GM12878 (cell line): ENCODE results near the gene LCAT. TPM values are rescaled to one million over a fixed set of nuclear protein-coding genes. Genes with fewer than 3 reads are reported as not detected.

Experiments used
- ATAC-seq: fragments of 200-7000 bp; cut with Tn5 transposase; 3 replicates; pipeline ENCODE4 v1.9.1; 2020; ENCODE audit warnings: mild to moderate bottlenecking, moderate library complexity
- BruUV-seq: library from RNA; stranded (reverse); fragments of 400-500 nt; replicated peaks from 2 replicates; lab custom pipeline; 2021; lab: Mats Ljungman, UMichigan
- CTCF ChIA-PET: fragments of 300-600 bp; sonication (Branson Sonifier 250); formaldehyde crosslinking; extraction: SDS; loops from one replicate; lab custom pipeline; 2021; ENCODE audit warnings: inconsistent platforms; lab: Yijun Ruan, JAX
- POLR2A ChIA-PET: fragments of 350-600 bp; formaldehyde crosslinking; extraction: SDS; loops from one replicate; lab custom pipeline; 2021; ENCODE audit warnings: inconsistent platforms; lab: Charles Lee
- RAD21 ChIA-PET: fragments of 300-600 bp; sonication (Branson Sonifier 250); formaldehyde crosslinking; loops from one replicate; lab custom pipeline; 2023; ENCODE audit warnings: antibody characterized with exemption; ENCODE audit not compliant: unreplicated experiment; lab: Charles Lee
- SMC1A ChIA-PET: fragments of 300-600 bp; sonication (Branson Sonifier 250); formaldehyde crosslinking; loops from one replicate; lab custom pipeline; 2023; ENCODE audit not compliant: unreplicated experiment, uncharacterized antibody; lab: Charles Lee
- DNase-seq: peaks from one replicate; pipeline ENCODE4 v3.0.0-alpha.2; 2011; ENCODE audit warnings: low read depth, low spot score
- FAIRE-seq: peaks from 3 replicates; lab custom pipeline; 2011; peaks lifted over from hg19 to GRCh38; lab: Jason Lieb, UNC
- H2AFZ ChIP-seq: 2 replicates; pipeline ENCODE4 v1.6.0; 2011; ENCODE audit warnings: low read depth, low read length, control low read depth; ENCODE audit not compliant: control insufficient read depth
- H3K27ac ChIP-seq: 2 replicates; pipeline ENCODE4 v1.5.1; 2011; ENCODE audit warnings: control low read depth; ENCODE audit not compliant: control insufficient read depth, insufficient read depth
- H3K27me3 ChIP-seq, 2 experiments: replicated peaks in 1 of 2; 2 replicates each; pipeline versions ENCODE4 v1.6.0 to v1.6.1; 2011; ENCODE audit warnings: low read length in 1 of 2; ENCODE audit not compliant: control insufficient read depth in 2 of 2, insufficient read depth in 2 of 2
- H3K36me3 ChIP-seq, 2 experiments: 2 replicates each; pipeline ENCODE4 v1.5.1; 2011; ENCODE audit warnings: low read length in 1 of 2; ENCODE audit not compliant: control insufficient read depth in 2 of 2, insufficient read depth in 2 of 2
- H3K4me1 ChIP-seq: 2 replicates; pipeline ENCODE4 v1.6.1; 2011; ENCODE audit warnings: mild to moderate bottlenecking, low read length, moderate library complexity, mixed read lengths; ENCODE audit not compliant: control insufficient read depth, insufficient read depth
- H3K4me2 ChIP-seq: 2 replicates; pipeline ENCODE4 v1.6.0; 2011; ENCODE audit warnings: control low read depth; ENCODE audit not compliant: control insufficient read depth, insufficient read depth
- H3K4me3 ChIP-seq: fragments of 200-600 bp; sonication (generic); 2 replicates; pipeline ENCODE4 v1.5.1; 2016
- H3K79me2 ChIP-seq: 2 replicates; pipeline ENCODE4 v1.6.0; 2011; ENCODE audit warnings: low read length; ENCODE audit not compliant: control insufficient read depth, insufficient read depth
- H3K9ac ChIP-seq: 2 replicates; pipeline ENCODE4 v1.8.0; 2011; ENCODE audit warnings: low read length, control low read depth, mixed read lengths; ENCODE audit not compliant: control insufficient read depth, insufficient read depth
- H3K9me3 ChIP-seq: replicated peaks from 3 replicates; pipeline ENCODE4 v1.5.1; 2011; ENCODE audit warnings: mild to moderate bottlenecking, low read length; ENCODE audit not compliant: control insufficient read depth, insufficient read depth
- H4K20me1 ChIP-seq: 2 replicates; pipeline ENCODE4 v1.6.0; 2011; ENCODE audit not compliant: control insufficient read depth, insufficient read depth
- BCL3 ChIP-seq: IDR thresholded peaks from 2 replicates; pipeline ENCODE4 v1.6.1; 2011; ENCODE audit warnings: borderline replicate concordance, low read depth, mild to moderate bottlenecking, moderate library complexity, low read length; ENCODE audit not compliant: insufficient read depth, poor library complexity, severe bottlenecking
- NFXL1 ChIP-seq: fragments of 450-650 bp; IDR thresholded peaks from 2 replicates; pipeline ENCODE4 v1.6.1; 2017; ENCODE audit warnings: antibody characterized with exemption, mild to moderate bottlenecking, borderline replicate concordance
- PML ChIP-seq: IDR thresholded peaks from 2 replicates; pipeline ENCODE4 v1.6.1; 2012; ENCODE audit warnings: low read length, inconsistent platforms
- ZBTB40 ChIP-seq: fragments of 450-650 bp; IDR thresholded peaks from 2 replicates; pipeline ENCODE4 v1.6.1; 2016; ENCODE audit warnings: mild to moderate bottlenecking, moderate library complexity, borderline replicate concordance
- WGBS: methylation state at CpG from one replicate; pipeline ENCODE4 v1.1.6; 2016; ENCODE audit warnings: low lambda C conversion rate; ENCODE audit not compliant: insufficient replicate concordance, insufficient coverage; ENCODE audit errors: missing lambda C conversion rate; 5-methylcytosine and 5-hydroxymethylcytosine counted together
- in situ Hi-C: fragments of 300-500 bp; cut with MboI; formaldehyde crosslinking; loops from 9 replicates; pipeline ENCODE4 v1.14.3; 2018; ENCODE audit warnings: mixed read lengths
- intact Hi-C: fragments of 100-400 bp; cut with micrococcal nuclease; formaldehyde crosslinking; loops from one replicate; pipeline ENCODE4 v1.14.2; 2022; ENCODE audit not compliant: unreplicated experiment
- polyA plus RNA-seq, 11 experiments: library from polyadenylated mRNA; depleted of rRNA in 4 of 11; unstranded in 6 of 11; stranded (reverse) in 5 of 11; fragments of >200 nt; fragmentation: Nextera tagmentation in 4 of 11; fragmentation: Illumina TruSeq in 1 of 11; extraction: Ambion mirVana in 4 of 11; extraction: Trizol in 1 of 11; gene quantifications; 1 replicate in 1 of 11; 2 replicates in 10 of 11; pipeline versions ENCODE4 v1.2.1 to v1.2.3, GENCODE V29; 2011 to 2016; ENCODE audit warnings: inconsistent platforms in 2 of 11, missing spikeins in 2 of 11, low read depth in 1 of 11
- total RNA-seq, 4 experiments: library from RNA; depleted of rRNA in 3 of 4; stranded (reverse); fragments of >200 nt in 3 of 4; fragmentation: Illumina TruSeq in 1 of 4; extraction: Trizol in 1 of 4; gene quantifications; 2 replicates each; pipeline versions ENCODE4 v1.2.1 to v1.2.3, GENCODE V29; 2013 to 2021

LCAT gene
- total and polyA plus RNA-seq, 10 of the 15 experiments (the other 5 are each of a cell fraction or from before 2014, with no cell fraction given) = 0.61 to 11.7 (median 3.3) TPM

GRCh38 chr16:67935101-67935401, 8.9 kb downstream of the LCAT start:
- in situ Hi-C loops (no loop called here), intact Hi-C loops (loop anchor here (5.0 kb wide), 1 partner anchor 107 kb away; no protein-coding TSS in a partner anchor)
- H3K4me3 ChIP-seq = peak overlapping the region; percentile 67
- H4K20me1 ChIP-seq = no peaks in the 10 kb centered on the region
- peaks cover 31% of the 10 kb centered on the region for H3K79me2 ChIP-seq
- FAIRE-seq (no peak), DNase-seq (no peak), ATAC-seq (no peak)
- peak overlapping the region; percentile 15; the same call in 1 of the 2 replicates for H3K27ac ChIP-seq
- H3K4me2 ChIP-seq = peak overlapping the region; percentile 81
- POLR2A ChIA-PET = interaction anchor here (0.6 to 3.4 kb wide), 18 partner anchors 9 to 454 kb away, joined by 3 to 16 read pairs (median 4); partner anchors contain the start of genes ACD, ATP6V0D1, LCAT and NFATC3
- 87% methylated on average over 13 of the region's 13 CpGs for WGBS
- RAD21 ChIA-PET = interaction anchor here (0.8 to 1.7 kb wide), 17 partner anchors 31 to 454 kb away, joined by 3 to 10 read pairs (median 3); partner anchors contain the start of genes ATP6V0D1, DDX28, DUS2 and EDC4
- no peaks in the 10 kb centered on the region for H3K9me3 ChIP-seq
- peaks cover 21 to 25% of the 10 kb centered on the region in 2 experiments for H3K36me3 ChIP-seq
- H2AFZ ChIP-seq = no peak overlapping the region
- SMC1A ChIA-PET = interaction anchor here (0.5 to 1.6 kb wide), 11 partner anchors 8 to 265 kb away, joined by 3 to 6 read pairs (median 3); no protein-coding TSS in a partner anchor
- H3K9ac ChIP-seq = no peak overlapping the region; the same call in 1 of the 2 replicates
- H3K27me3 ChIP-seq = no peaks in the 10 kb centered on the region
- no TSS peak for BruUV-seq
- peaks cover 10% of the 10 kb centered on the region for H3K4me1 ChIP-seq
- TF ChIP-seq NFXL1 (no peak), ZBTB40 (no peak), BCL3 (no peak), PML (no peak)
- CTCF ChIA-PET = interaction anchor here (0.7 to 3.5 kb wide), 11 partner anchors 9 to 414 kb away, joined by 3 to 15 read pairs (median 3); partner anchors contain the start of gene NRN1L
